ACC112 (cell line): ENCODE measurements around the gene TXNDC16.

ENCODE experiments used
- H2AFZ ChIP-seq: fragments of 200-600 bp; sonication (generic); one replicate; pipeline ENCODE4 v1.6.0; 2017; ENCODE audit warnings: antibody characterized with exemption, low read length; ENCODE audit not compliant: unreplicated experiment
- H3K27ac ChIP-seq: fragments of 200-600 bp; sonication (generic); 2 replicates; pipeline ENCODE4 v1.5.1; 2014; ENCODE audit warnings: low read depth, mild to moderate bottlenecking, antibody characterized with exemption, low read length, moderate library complexity
- H3K27me3 ChIP-seq: fragments of 200-600 bp; sonication (generic); 2 replicates; pipeline ENCODE4 v1.6.1; 2014; ENCODE audit warnings: mild to moderate bottlenecking, antibody characterized with exemption, low read length, moderate library complexity, mixed read lengths; ENCODE audit not compliant: insufficient read depth
- H3K36me3 ChIP-seq: fragments of 200-600 bp; sonication (generic); 2 replicates; pipeline ENCODE4 v1.6.1; 2016; ENCODE audit warnings: mild to moderate bottlenecking, antibody characterized with exemption, low read length, moderate library complexity, mixed read lengths; ENCODE audit not compliant: insufficient read depth
- H3K4me1 ChIP-seq: fragments of 200-600 bp; sonication (generic); one replicate; pipeline ENCODE4 v1.6.1; 2016; ENCODE audit warnings: low read length, mixed read lengths; ENCODE audit not compliant: insufficient read depth, unreplicated experiment, control insufficient read depth
- H3K4me3 ChIP-seq: fragments of 200-600 bp; sonication (generic); 2 replicates; pipeline ENCODE4 v1.5.1; 2014; ENCODE audit warnings: mild to moderate bottlenecking, low read depth, low read length
- H3K79me2 ChIP-seq: fragments of 200-600 bp; sonication (generic); one replicate; pipeline ENCODE4 v1.6.0; 2016; ENCODE audit warnings: low read length; ENCODE audit not compliant: control insufficient read depth, unreplicated experiment, insufficient read depth

Gene TXNDC16

GRCh38 chr14:52422650-52423356, 129.5 kb downstream of the TXNDC16 start:
- H3K36me3 ChIP-seq: no peaks in the 10 kb centered on the region
- H3K4me3 ChIP-seq: no peak overlapping the region
- no peaks in the 10 kb centered on the region for H3K27me3 ChIP-seq
- H3K27ac ChIP-seq: no peak overlapping the region
- H3K79me2 ChIP-seq: no peaks in the 10 kb centered on the region
- no peak overlapping the region for H2AFZ ChIP-seq
- peaks cover 16% of the 10 kb centered on the region for H3K4me1 ChIP-seq

GRCh38 chr14:52417139-52417538, 135.2 kb downstream of the TXNDC16 start:
- Histone ChIP-seq H3K27me3 (no peaks in the 10 kb centered on the region), H3K4me1 (peaks cover 20% of the 10 kb centered on the region), H2AFZ (no peak overlapping the region), H3K79me2 (no peaks in the 10 kb centered on the region), H3K27ac (no peak overlapping the region), H3K36me3 (no peaks in the 10 kb centered on the region), H3K4me3 (no peak overlapping the region)

GRCh38 chr14:52413729-52414408, 138.4 kb downstream of the TXNDC16 start:
- Histone ChIP-seq H3K79me2 (no peaks in the 10 kb centered on the region), H3K4me1 (peaks cover 5% of the 10 kb centered on the region), H3K27ac (peak overlapping the region; percentile 53), H3K36me3 (no peaks in the 10 kb centered on the region), H3K4me3 (peak overlapping the region; percentile 62), H2AFZ (peak overlapping the region; percentile 12), H3K27me3 (no peaks in the 10 kb centered on the region)

- Histone ChIP-seq H3K79me2 (no peaks in the 10 kb centered on the region), H3K36me3 (no peaks in the 10 kb centered on the region), H3K4me1 (peaks cover 4% of the 10 kb centered on the region), H2AFZ (no peak overlapping the region), H3K27me3 (no peaks in the 10 kb centered on the region), H3K27ac (no peak overlapping the region), H3K4me3 (no peak overlapping the region)
These were observed 139.9 kb downstream of the TXNDC16 start for GRCh38 chr14:52412426-52412825.

DNA sequence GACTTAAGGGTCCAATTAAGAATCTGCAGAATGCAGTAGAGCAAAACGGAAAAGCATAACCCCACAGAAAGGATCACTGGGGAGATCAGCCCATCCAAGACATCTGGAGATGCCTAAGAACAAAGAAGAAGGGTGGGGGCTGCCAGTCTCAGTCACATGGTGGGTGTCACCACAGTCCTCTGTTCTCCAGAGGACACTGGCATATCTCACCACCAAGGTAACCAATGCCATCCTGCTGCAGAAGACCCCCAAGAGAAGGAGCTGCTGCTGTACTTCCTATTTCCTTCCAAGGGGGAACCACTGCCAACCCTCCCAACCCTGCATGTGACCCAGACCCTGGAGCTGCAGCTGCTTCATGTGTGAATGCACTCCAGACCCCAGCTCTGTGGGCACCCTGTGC, 147.0 kb downstream of the TXNDC16 start:
- H3K27ac ChIP-seq: no peak overlapping the region

DNA sequence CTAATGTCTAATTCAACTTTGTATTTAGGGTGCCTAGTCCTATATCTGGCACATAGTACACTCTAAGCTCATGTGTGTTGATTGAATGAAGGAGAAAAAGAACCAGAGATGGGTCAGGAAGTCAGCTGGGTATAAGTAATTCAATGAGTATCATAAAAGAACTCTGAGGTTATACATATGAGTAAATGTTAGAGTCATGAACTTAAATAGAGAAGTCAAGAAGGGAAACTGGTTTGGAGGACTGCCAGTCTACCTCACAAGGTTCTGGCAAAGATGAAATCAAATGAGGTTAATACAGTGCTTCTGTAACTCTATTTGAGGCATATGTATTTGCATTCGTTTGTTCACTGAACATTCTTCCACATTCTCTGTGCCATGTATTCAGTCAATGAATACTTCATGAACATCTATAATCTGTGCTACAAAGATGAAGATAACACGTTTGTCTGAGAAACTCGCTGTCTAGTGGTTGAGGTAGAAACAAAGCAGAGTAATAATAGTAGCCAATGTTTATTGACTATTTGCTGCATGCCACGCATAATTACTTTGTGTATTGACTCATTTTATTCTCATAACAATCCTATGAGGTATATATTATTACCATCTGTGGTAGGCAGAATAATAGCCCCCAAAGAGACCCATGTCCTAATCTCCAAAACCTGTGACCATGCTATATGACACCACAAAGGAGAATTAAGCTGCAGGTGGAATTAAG, 149.3 kb downstream of the TXNDC16 start:
- Histone ChIP-seq H3K27me3 (no peaks in the 10 kb centered on the region), H2AFZ (peak overlapping the region; percentile 9), H3K4me1 (peaks cover 18% of the 10 kb centered on the region), H3K79me2 (no peaks in the 10 kb centered on the region), H3K4me3 (no peak overlapping the region), H3K27ac (no peak overlapping the region), H3K36me3 (no peaks in the 10 kb centered on the region)

More for the DNA sequence above, 147.0 kb downstream of the TXNDC16 start:
- Histone ChIP-seq H3K4me1 (peaks cover 13% of the 10 kb centered on the region), H3K27me3 (no peaks in the 10 kb centered on the region), H3K36me3 (no peaks in the 10 kb centered on the region), H3K4me3 (no peak overlapping the region), H3K79me2 (no peaks in the 10 kb centered on the region), H2AFZ (no peak overlapping the region)

DNA sequence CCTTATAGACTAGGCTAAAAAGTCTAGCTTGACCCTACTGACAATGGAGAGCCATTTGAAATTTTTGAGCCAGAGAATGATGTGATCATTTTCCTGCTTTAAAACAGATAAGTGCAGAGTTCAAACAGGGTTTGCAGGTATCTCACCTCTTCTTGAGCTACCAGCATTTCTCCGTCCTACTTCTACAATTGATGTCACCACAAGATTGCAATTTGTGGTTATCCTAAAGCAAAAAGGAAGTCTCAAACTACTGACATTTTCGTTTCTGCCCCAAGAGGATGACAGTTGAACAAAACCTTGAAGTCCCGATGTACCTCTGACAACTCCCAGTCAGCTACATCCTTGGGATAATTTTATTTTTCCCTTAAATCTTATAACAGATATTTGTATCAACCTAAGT, 151.5 kb downstream of the TXNDC16 start:
- no peak overlapping the region for H3K4me3 ChIP-seq
- H2AFZ ChIP-seq: no peak overlapping the region
- no peaks in the 10 kb centered on the region for H3K27me3 ChIP-seq
- no peak overlapping the region for H3K27ac ChIP-seq
- H3K4me1 ChIP-seq: peaks cover 18% of the 10 kb centered on the region
- H3K79me2 ChIP-seq: no peaks in the 10 kb centered on the region
- H3K36me3 ChIP-seq: no peaks in the 10 kb centered on the region

DNA sequence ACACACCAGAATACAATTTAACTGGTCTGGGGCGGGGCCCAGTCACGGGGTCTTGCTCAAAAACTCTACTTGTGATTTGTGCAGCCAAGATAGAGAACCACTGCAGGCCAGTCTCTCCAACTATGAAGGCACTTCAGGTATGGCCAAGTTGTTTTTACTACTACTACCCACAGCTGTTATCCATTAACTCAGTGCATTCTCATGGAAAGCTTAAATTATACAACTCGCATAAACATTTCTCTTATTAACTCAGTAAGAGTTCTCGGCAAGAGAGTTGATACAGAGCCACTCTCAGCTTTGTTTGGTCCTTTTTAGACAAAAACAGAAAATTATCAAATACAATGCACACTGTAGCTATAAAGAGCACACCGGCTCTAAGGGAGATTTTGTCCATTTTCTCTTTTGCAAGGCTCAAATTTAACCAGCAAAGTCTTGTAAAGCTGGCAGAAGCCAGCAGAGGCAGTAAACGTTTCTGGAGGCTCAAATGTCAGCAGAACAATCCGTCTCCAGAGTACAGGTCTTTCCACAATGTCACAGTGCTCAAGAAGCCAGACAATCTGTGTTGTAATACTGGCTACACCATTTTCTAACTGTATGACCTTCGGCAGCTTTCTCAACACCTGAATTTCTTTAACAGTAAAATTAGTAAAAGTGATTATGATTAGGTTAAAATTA, 152.2 kb downstream of the TXNDC16 start:
- Histone ChIP-seq H2AFZ (no peak overlapping the region), H3K4me1 (peaks cover 18% of the 10 kb centered on the region), H3K27ac (no peak overlapping the region), H3K79me2 (no peaks in the 10 kb centered on the region), H3K36me3 (no peaks in the 10 kb centered on the region), H3K27me3 (no peaks in the 10 kb centered on the region), H3K4me3 (no peak overlapping the region)

DNA sequence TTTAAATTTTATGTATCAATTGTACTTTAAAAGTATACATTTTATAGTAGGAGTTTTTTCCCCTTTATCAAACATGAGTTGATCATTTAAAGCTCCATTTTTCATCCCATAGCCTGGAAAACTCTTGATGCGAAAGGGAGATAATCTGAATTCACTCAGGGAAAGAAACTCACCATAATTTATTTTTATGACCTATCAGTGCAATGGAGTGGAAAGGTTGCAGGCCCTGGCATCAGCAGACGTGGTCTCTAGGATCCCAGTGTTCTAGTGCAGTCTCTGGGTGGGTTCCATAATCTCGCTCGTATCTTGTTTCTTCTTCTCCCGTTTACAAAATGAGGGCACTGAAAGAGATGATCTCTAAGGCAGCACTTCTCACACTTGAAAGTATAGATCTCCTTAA, 153.2 kb downstream of the TXNDC16 start:
- no peaks in the 10 kb centered on the region for H3K79me2 ChIP-seq
- H3K36me3 ChIP-seq: no peaks in the 10 kb centered on the region
- no peak overlapping the region for H3K27ac ChIP-seq
- no peak overlapping the region for H3K4me3 ChIP-seq
- no peak overlapping the region for H2AFZ ChIP-seq
- H3K4me1 ChIP-seq: peaks cover 18% of the 10 kb centered on the region
- H3K27me3 ChIP-seq: no peaks in the 10 kb centered on the region

DNA sequence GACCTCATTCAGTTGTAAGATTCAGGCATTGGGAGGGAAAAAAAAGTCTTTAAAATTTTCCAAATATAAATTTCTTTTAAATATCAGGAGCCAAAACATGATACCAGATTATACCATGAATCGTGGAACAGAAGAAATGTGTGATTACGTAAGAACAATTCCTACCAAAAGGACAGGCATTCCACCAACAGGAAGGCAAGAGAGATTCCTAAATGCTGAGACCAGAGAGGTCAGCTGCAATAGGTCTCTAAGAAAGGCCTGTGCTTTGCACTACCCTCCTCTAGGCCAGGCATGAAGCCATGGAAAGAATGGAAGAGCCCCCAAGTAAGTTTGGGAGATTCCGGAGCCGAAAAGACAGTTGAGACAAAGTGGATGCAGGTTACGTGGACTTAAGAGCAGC, 154.5 kb downstream of the TXNDC16 start:
- H3K27ac ChIP-seq: no peak overlapping the region
- no peaks in the 10 kb centered on the region for H3K27me3 ChIP-seq
- no peaks in the 10 kb centered on the region for H3K36me3 ChIP-seq
- H2AFZ ChIP-seq: no peak overlapping the region
- no peak overlapping the region for H3K4me3 ChIP-seq
- peaks cover 13% of the 10 kb centered on the region for H3K4me1 ChIP-seq
- no peaks in the 10 kb centered on the region for H3K79me2 ChIP-seq
